ENCODE data around the gene ARHGEF16.

- TF ChIP-seq CTCF (IDR thresholded peaks at IDR 0.05): no peak
- TF ChIP-seq POLR2A (IDR thresholded peaks at IDR 0.05): no peak
These were observed 9.7 kb upstream of the ARHGEF16 start for GRCh38 chr1:3444736-3445135.

All from heart left ventricle (tissue), 13 donors.